CMK (cell line): ENCODE data around the gene SSX7.
"Not testable (repeated sequence)": the region's sequence is repeated elsewhere in the genome, so short reads cannot be mapped to it uniquely, and the experiment has no call there.

Experiments
- DNase-seq: peaks from one replicate; pipeline ENCODE4 v3.0.0-alpha.2; 2010; ENCODE audit warnings: low read depth

Gene SSX7

GRCh38 chrX:52654800-52655199 is at the start of gene SSX7:
SSX7 (minus strand) TSS chrX:52654900; CDS start chrX:52653472, 1,428 bp downstream.
- DNase-seq, result not testable (repeated sequence)

- not testable (repeated sequence) for DNase-seq
These were observed 37.3 kb upstream of the SSX7 start for GRCh38 chrX:52692034-52692433.

- DNase-seq, result not testable (repeated sequence)
These were observed 7.5 kb upstream of the SSX7 start for GRCh38 chrX:52662218-52662617.

GRCh38 chrX:52655475-52655874 is 775 bp upstream of the SSX7 start:
- not testable (repeated sequence) for DNase-seq

- DNase-seq, result not testable (repeated sequence)
These were observed 4.0 kb downstream of the SSX7 start for GRCh38 chrX:52650676-52651075.

- not testable (repeated sequence) for DNase-seq
These were observed 5.7 kb downstream of the SSX7 start for GRCh38 chrX:52648956-52649355.

- not testable (repeated sequence) for DNase-seq
These were observed 26.2 kb downstream of the SSX7 start for GRCh38 chrX:52628483-52628882.

- not testable (repeated sequence) for DNase-seq
These were observed 34.0 kb downstream of the SSX7 start for GRCh38 chrX:52620661-52621060.

GRCh38 chrX:52608961-52609360 is 45.7 kb downstream of the SSX7 start:
- DNase-seq, result no peak

GRCh38 chrX:52603151-52603550 is 51.5 kb downstream of the SSX7 start:
- not testable (repeated sequence) for DNase-seq

GRCh38 chrX:52598886-52599285 is 55.8 kb downstream of the SSX7 start:
- no peak for DNase-seq

GRCh38 chrX:52594658-52595057 is 60.0 kb downstream of the SSX7 start:
- DNase-seq, result no peak
